Hepatic stellate cell (primary cell): Measurements from ENCODE around the gene B3GNT4.
"Not testable (repeated sequence)": the region's sequence is repeated elsewhere in the genome, so short reads cannot be mapped to it uniquely, and the experiment has no call there.

Experiments
- DNase-seq: peaks from one replicate; pipeline ENCODE4 v3.0.0; 2011; ENCODE audit warnings: low spot score

Gene B3GNT4

GRCh38 chr12:122216445-122216844 is 12.9 kb downstream of the B3GNT4 start:
- DNase-seq = no peak

DNA sequence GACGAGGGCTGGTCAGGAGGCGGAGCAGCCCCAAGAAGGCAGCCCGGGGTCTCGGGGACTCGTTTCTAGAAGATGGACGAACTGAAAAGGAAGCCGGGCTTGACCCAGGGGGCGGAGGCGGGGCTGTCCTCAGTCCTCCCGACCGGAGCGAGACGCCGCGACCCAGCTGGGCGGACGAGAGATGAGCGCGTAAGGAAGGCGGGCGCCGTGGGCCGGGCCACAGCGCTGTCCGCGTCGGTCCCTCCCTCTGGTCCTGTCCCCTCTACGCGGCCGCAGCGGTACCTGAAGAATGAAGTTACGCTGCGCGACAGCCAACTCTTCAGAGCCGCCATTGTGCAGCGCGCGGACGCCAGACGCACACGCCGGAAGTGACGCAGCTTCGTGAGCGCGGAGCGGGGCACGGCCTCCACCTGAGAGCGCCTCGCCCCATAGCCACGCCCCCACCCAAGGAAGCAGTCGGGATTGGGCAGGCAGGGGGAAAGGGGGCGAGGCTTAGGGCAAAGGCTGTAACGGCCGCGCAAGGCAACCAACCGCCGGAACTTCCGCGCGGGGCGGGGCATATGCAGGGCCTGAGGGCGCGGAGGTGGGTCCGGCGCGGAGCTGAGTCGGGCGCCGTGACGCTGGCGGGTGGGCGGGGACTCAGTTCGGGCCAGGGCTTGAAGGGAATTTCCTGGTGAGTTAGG is 22.3 kb downstream of the B3GNT4 start, which contains the start of gene DIABLO:
Gene DIABLO, minus strand, starts transcription at position 370 of the 683 bp plus-strand sequence. Its CDS starts 38 bp downstream, at position 332.
- peak; percentile 98 for DNase-seq

DNA sequence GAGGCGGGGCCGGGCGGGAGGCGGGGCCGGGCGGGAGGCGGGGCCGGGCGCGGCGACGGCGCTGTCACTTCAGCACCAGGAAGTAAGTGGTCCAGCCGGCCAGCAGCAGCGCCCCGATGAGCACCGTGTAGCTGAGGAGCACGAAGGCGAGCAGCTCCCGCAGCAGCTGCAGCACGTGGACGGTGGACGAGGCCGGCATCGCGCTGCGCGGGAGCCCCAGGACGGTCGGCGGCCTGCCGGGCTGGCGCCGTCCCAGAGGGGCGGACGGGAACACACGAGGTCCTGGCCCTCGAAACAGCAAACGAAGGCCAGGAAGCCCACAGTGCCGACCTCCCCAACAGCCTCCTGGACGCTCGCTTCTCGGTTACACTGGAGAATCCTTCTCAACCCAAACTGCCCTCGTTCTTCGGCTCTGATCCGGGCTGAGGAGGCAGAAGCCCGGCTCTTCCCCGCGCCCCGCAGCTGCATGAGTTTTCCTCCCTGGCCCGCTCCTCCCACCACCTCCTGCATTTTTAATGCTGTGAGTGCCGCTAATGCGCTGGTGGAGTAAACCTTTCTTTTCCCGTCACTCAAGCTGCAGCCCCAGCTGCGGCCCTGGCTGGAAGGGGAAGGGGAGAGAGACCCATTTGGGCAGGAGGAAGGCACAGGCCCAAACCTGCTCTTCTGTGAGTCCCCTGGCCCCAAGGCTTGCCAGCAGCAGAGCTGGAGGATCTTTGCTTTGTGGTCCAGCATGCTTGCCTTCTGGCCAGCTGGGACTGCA is 23.0 kb downstream of the B3GNT4 start:
- DNase-seq = no peak

GRCh38 chr12:122227341-122227740 is 23.8 kb downstream of the B3GNT4 start:
- DNase-seq = no peak

DNA sequence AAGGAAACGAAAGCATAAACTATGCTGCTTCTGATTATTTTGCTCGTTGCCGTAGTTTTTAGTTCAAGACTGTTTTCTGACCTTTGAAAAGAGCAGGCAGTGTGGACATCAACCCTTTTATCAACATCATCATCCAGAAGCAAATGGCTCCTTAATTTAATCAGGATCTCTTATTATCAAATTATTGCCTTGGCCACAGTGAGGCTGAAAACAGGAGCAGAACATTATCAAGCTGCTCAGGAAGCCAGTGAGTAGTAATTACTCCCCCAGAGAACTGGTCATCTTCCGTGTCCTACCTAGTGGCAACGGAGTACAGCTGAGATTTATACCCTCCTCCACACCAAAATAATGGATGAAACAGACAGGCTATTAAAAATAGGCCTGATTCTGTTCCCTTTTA is 24.6 kb downstream of the B3GNT4 start:
- DNase-seq = no peak

- no peak for DNase-seq
Observed at GRCh38 chr12:122230798-122231197, 27.3 kb downstream of the B3GNT4 start.

- no peak for DNase-seq
Observed at GRCh38 chr12:122232691-122233090, 29.2 kb downstream of the B3GNT4 start.

- no peak for DNase-seq
Observed at GRCh38 chr12:122235741-122236140, 32.2 kb downstream of the B3GNT4 start.

DNA sequence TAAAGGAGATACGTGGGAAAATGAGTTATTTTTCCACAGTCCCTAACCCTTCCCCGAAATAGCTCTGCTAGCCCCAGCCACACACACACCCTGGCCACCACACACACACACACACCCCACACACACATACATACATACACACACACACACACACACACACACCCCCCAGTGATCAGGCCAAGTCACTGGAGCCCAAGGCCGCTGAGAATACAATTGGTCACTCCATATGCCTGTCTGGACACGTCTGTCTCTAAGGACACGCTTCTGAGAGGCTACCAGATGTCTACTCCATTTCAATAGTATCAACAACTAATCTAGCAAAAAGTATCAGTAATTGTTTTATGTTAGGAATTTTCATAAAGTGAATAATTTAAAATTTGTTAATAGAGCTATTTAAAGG is 35.4 kb downstream of the B3GNT4 start:
- no peak for DNase-seq

DNA sequence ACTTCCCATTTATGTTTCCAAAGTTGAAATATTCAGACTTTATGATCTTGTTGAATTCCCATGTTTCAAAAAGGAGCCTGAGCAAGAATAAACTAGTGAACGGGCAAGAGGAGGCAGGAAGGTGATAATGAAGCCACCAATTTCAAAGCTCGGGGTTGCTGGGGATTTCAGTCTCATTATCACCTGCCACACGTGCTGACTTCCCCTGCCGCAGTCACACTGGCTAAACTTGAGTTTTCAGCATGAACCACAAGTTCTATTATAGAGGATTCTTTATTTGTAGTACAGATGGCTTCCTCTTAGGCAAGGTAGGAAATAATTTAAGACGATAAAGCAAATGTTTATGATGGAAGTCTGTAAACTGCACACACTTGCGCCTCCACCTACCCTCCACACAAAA is 40.5 kb downstream of the B3GNT4 start:
- DNase-seq = no peak

DNA sequence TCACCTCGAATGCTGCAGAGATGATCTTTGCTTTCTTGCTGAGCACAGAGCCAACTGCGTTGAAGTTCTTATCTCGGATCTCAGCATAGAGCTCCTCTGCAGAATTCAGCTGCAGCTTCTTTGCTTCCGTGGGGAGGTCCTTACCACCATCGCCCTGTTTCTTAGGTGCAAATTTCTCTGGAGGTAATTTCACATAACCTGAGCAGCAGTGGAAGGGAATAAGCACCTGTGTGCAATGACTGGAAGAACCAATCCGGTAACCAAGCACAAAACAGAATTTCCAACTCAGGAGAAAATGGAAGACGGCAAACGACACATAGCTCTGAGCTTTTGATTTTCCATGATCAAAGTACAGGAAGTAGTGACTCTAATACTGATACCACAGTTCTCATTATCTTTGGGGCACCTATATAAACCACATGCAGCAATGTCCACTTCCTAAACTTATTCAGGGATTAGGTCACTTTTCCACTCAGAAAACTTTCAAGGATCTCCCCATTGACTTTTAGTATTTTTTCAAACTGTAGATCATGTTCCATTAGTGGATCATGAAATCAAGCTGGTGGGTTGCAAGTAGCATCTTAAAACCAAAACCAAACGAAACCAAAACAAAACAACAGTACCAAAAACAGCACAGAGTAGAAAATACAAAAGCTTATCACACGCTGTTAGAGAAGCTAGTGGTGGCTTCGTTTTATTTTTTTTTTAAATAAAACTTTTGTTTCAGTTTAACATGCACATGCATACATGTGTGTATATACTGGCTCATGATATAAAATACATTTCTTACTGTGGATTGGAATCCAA is 41.3 kb downstream of the B3GNT4 start:
- no peak for DNase-seq

- DNase-seq = no peak
Observed at GRCh38 chr12:122245553-122245952, 42.0 kb downstream of the B3GNT4 start.

DNA sequence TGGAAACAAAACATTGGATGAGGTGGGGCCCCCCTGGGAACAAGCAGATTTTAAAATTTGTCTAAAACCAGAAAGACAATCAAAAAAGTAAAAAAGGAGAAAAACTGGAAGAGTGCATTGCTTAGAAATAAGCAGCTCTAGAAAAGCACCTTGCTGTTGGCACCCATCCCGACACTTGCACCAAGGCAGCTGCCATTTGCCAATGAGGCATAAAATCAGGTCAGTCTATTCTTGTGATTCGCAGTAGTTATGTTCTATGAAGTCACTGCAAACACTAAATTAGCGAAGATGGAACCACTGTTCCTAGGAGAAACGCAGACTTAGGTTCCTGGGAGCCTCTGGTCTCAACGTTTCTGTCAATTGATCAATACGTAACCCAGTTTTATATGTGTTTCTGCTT is 46.5 kb downstream of the B3GNT4 start:
- DNase-seq = no peak

DNA sequence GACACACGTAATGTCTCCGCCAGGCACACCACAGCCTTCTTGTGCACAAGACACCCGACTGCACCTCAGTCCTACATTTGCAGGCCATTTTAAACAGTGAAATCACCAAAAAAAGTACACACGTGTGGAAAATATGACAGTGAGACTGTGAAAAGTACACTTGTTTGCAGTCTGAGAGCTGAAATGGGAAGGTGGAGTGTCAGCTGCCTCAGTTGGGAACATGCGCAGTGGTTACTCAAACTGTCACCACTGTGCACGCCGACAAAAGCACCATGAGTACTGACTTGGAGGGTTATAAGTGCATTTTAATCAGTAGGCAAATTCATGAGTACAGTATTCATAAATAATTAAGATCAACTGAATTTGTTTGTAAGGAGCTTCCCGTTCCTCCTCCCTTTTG is 47.0 kb downstream of the B3GNT4 start:
- no peak for DNase-seq

DNA sequence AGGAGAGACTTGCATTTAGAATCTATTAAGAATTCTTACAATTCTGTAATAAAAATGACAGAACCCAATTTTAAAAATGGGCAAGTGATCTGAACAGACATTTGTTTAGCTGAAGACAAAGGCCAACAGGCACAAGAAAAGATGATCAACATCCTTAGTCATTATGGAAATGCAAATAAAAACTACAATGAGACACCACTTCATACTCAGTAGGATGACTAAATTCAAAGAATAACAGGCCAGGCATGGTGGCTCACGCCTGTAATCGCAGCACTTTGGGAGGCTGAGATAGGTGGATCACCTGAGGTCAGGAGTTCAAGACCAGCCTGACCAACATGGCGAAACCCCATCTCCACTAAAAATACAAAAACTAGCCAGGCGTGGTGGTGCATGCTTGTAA is 55.0 kb downstream of the B3GNT4 start:
- DNase-seq = not testable (repeated sequence)
